Naive B cell (primary cell): ENCODE results near the gene ADORA2B. TPM values are rescaled to one million over a fixed set of nuclear protein-coding genes. Genes with fewer than 3 reads are reported as not detected.
"Not testable (repeated sequence)": the region's sequence is repeated elsewhere in the genome, so short reads cannot be mapped to it uniquely, and the experiment has no call there.

Experiments used
- ATAC-seq, 2 donors: fragments of 150-1000 bp; cut with Tn5 transposase; 2 replicates each; pipeline ENCODE4 v1.10.0; 2021; ENCODE audit warnings: low read depth in 2 of 2, mild to moderate bottlenecking in 2 of 2, moderate library complexity in 2 of 2
- DNase-seq: peaks from one replicate; pipeline ENCODE4 v3.0.0; 2022
- H3K27ac Mint-ChIP-seq, 6 donors: one replicate each; pipeline ENCODE4 v1.8.0; 2020 to 2022; ENCODE audit warnings: mild to moderate bottlenecking in 6 of 6, mixed read lengths in 6 of 6, moderate library complexity in 5 of 6, inconsistent platforms in 2 of 6
- H3K27me3 Mint-ChIP-seq, 3 donors: one replicate each; pipeline ENCODE4 v1.8.0; 2021 to 2022; ENCODE audit warnings: mixed read lengths in 3 of 3, mild to moderate bottlenecking in 1 of 3
- H3K36me3 Mint-ChIP-seq, 2 donors: one replicate each; pipeline ENCODE4 v1.8.0; 2020 to 2022; ENCODE audit warnings: mixed read lengths in 2 of 2, inconsistent platforms in 1 of 2, mild to moderate bottlenecking in 1 of 2
- H3K4me1 Mint-ChIP-seq, 3 donors: one replicate each; pipeline ENCODE4 v1.8.0; 2020 to 2022; ENCODE audit warnings: mixed read lengths in 3 of 3, inconsistent platforms in 1 of 3, mild to moderate bottlenecking in 1 of 3, moderate library complexity in 1 of 3
- H3K4me3 Mint-ChIP-seq, 8 donors: one replicate each; pipeline ENCODE4 v1.8.0; 2020 to 2022; ENCODE audit warnings: mild to moderate bottlenecking in 8 of 8, mixed read lengths in 8 of 8, moderate library complexity in 8 of 8, inconsistent platforms in 2 of 8
- H3K9me3 Mint-ChIP-seq, 7 donors: one replicate each; pipeline ENCODE4 v1.8.0; 2020 to 2022; ENCODE audit warnings: mixed read lengths in 7 of 7, mild to moderate bottlenecking in 5 of 7, inconsistent platforms in 2 of 7, moderate library complexity in 1 of 7
- polyA plus RNA-seq, 6 donors: library from polyadenylated mRNA; unstranded; fragments of 300-500 nt; fragmentation: Illumina TruSeq; gene quantifications; one replicate each; pipeline ENCODE4 v1.2.3, GENCODE V29; 2021; ENCODE audit warnings: low read depth in 6 of 6

ADORA2B gene
- polyA plus RNA-seq = 1 to 10 TPM in 3 of 6 donors, under 1 TPM in 3; 0.20 to 1.6 (median 0.99) TPM

GRCh38 chr17:15944759-15945526 is at the start of gene ADORA2B:
ADORA2B (plus strand) TSS chr17:15945130; CDS start chr17:15945249, 119 bp downstream.
- no peak for DNase-seq
- H3K27ac Mint-ChIP-seq = peak within 1 kb of the TSS in 2 of 6 donors; percentile 44 to 69

GRCh38 chr17:15896277-15896676 is 48.7 kb upstream of the ADORA2B start:
- Mint-ChIP-seq H3K4me3 (peak overlapping the region in 1 of 8 donors; percentile 6), H3K27ac (peak overlapping the region in 1 of 6 donors; percentile 57), H3K27me3 (no peaks in the 10 kb centered on the region), H3K9me3 (no peaks in the 10 kb centered on the region), H3K36me3 (no peaks in the 10 kb centered on the region), H3K4me1 (peaks cover 9 to 17% (median 10%) of the 10 kb centered on the region in 3 donors)
- ATAC-seq (no peak), DNase-seq (no peak)

More at GRCh38 chr17:15944759-15945526, at the start of gene ADORA2B:
- Mint-ChIP-seq H3K9me3 (peaks cover 0 to 1% (median 0%) of the 10 kb centered on the region in 7 donors), H3K4me3 (peak within 1 kb of the TSS; percentile 56 to 92 (median 87)), H3K27me3 (peaks cover 32 to 42% (median 38%) of the 10 kb centered on the region in 3 donors), H3K36me3 (peaks cover 0 to 10% of the 10 kb centered on the region in 2 donors), H3K4me1 (peaks cover 9 to 15% (median 9%) of the 10 kb centered on the region in 3 donors)
- peak; percentile 50 to 64 for ATAC-seq

GRCh38 chr17:15896834-15897233 is 48.1 kb upstream of the ADORA2B start:
- Mint-ChIP-seq H3K36me3 (no peaks in the 10 kb centered on the region), H3K4me3 (peak overlapping the region in 4 of 8 donors; percentile 16 to 74 (median 62)), H3K4me1 (peaks cover 9 to 17% (median 10%) of the 10 kb centered on the region in 3 donors), H3K9me3 (no peaks in the 10 kb centered on the region), H3K27me3 (no peaks in the 10 kb centered on the region), H3K27ac (peak overlapping the region in 1 of 6 donors; percentile 83)
- DNase-seq (no peak), ATAC-seq (no peak)

GRCh38 chr17:15899596-15899995 is 45.3 kb upstream of the ADORA2B start:
- not testable (repeated sequence) for H3K27ac Mint-ChIP-seq, H3K27me3 Mint-ChIP-seq, H3K9me3 Mint-ChIP-seq, ATAC-seq, H3K36me3 Mint-ChIP-seq, H3K4me3 Mint-ChIP-seq, DNase-seq
- H3K4me1 Mint-ChIP-seq = peaks cover 9 to 17% (median 10%) of the 10 kb centered on the region in 3 donors

- H3K27me3 Mint-ChIP-seq = peaks cover 0 to 8% (median 0%) of the 10 kb centered on the region in 3 donors
- DNase-seq (no peak), ATAC-seq (no peak)
- no peak overlapping the region for H3K4me3 Mint-ChIP-seq
- no peaks in the 10 kb centered on the region for H3K9me3 Mint-ChIP-seq
- no peak overlapping the region for H3K27ac Mint-ChIP-seq
- no peaks in the 10 kb centered on the region for H3K36me3 Mint-ChIP-seq
- H3K4me1 Mint-ChIP-seq = peaks cover 9 to 17% (median 10%) of the 10 kb centered on the region in 3 donors
Measured at GRCh38 chr17:15900871-15901270, 44.1 kb upstream of the ADORA2B start.

GRCh38 chr17:15905236-15905635 is 39.7 kb upstream of the ADORA2B start:
- not testable (repeated sequence) for H3K27me3 Mint-ChIP-seq, DNase-seq, H3K9me3 Mint-ChIP-seq, H3K4me3 Mint-ChIP-seq, H3K27ac Mint-ChIP-seq, H3K4me1 Mint-ChIP-seq, ATAC-seq, H3K36me3 Mint-ChIP-seq

- Mint-ChIP-seq H3K4me1 (no peaks in the 10 kb centered on the region), H3K4me3 (no peak overlapping the region), H3K36me3 (no peaks in the 10 kb centered on the region), H3K27me3 (peaks cover 0 to 6% (median 0%) of the 10 kb centered on the region in 3 donors), H3K9me3 (no peaks in the 10 kb centered on the region), H3K27ac (no peak overlapping the region)
- DNase-seq = no peak
- no peak for ATAC-seq
Measured at GRCh38 chr17:15907290-15907689, 37.6 kb upstream of the ADORA2B start.

- H3K36me3 Mint-ChIP-seq = no peaks in the 10 kb centered on the region
- no peaks in the 10 kb centered on the region for H3K27me3 Mint-ChIP-seq
- DNase-seq = no peak
- H3K4me3 Mint-ChIP-seq = no peak overlapping the region
- no peaks in the 10 kb centered on the region for H3K4me1 Mint-ChIP-seq
- no peak for ATAC-seq
- H3K27ac Mint-ChIP-seq = peak overlapping the region in 1 of 6 donors; percentile 15
- H3K9me3 Mint-ChIP-seq = no peaks in the 10 kb centered on the region
Measured at GRCh38 chr17:15908378-15908777, 36.6 kb upstream of the ADORA2B start.

GRCh38 chr17:15909481-15909991 is 35.4 kb upstream of the ADORA2B start:
- no peaks in the 10 kb centered on the region for H3K4me1 Mint-ChIP-seq
- DNase-seq (no peak), ATAC-seq (no peak)
- no peak overlapping the region for H3K4me3 Mint-ChIP-seq
- H3K36me3 Mint-ChIP-seq = no peaks in the 10 kb centered on the region
- no peak overlapping the region for H3K27ac Mint-ChIP-seq
- H3K27me3 Mint-ChIP-seq = no peaks in the 10 kb centered on the region
- no peaks in the 10 kb centered on the region for H3K9me3 Mint-ChIP-seq

GRCh38 chr17:15910791-15911190 is 34.1 kb upstream of the ADORA2B start:
- H3K36me3 Mint-ChIP-seq = no peaks in the 10 kb centered on the region
- DNase-seq = no peak
- no peak for ATAC-seq
- H3K9me3 Mint-ChIP-seq = no peaks in the 10 kb centered on the region
- no peak overlapping the region for H3K27ac Mint-ChIP-seq
- no peaks in the 10 kb centered on the region for H3K4me1 Mint-ChIP-seq
- H3K4me3 Mint-ChIP-seq = no peak overlapping the region
- H3K27me3 Mint-ChIP-seq = no peaks in the 10 kb centered on the region

- not testable (repeated sequence) for H3K4me3 Mint-ChIP-seq, DNase-seq, H3K36me3 Mint-ChIP-seq, ATAC-seq, H3K9me3 Mint-ChIP-seq, H3K27ac Mint-ChIP-seq, H3K27me3 Mint-ChIP-seq, H3K4me1 Mint-ChIP-seq
Measured at GRCh38 chr17:15911701-15912100, 33.2 kb upstream of the ADORA2B start.

GRCh38 chr17:15912416-15912955 is 32.4 kb upstream of the ADORA2B start:
- Mint-ChIP-seq H3K9me3 (no peaks in the 10 kb centered on the region), H3K4me3 (no peak overlapping the region), H3K36me3 (no peaks in the 10 kb centered on the region), H3K27me3 (peaks cover 0 to 14% (median 9%) of the 10 kb centered on the region in 3 donors), H3K27ac (no peak overlapping the region), H3K4me1 (no peaks in the 10 kb centered on the region)
- ATAC-seq (no peak), DNase-seq (no peak)

- no peaks in the 10 kb centered on the region for H3K9me3 Mint-ChIP-seq
- no peaks in the 10 kb centered on the region for H3K36me3 Mint-ChIP-seq
- H3K27ac Mint-ChIP-seq = peak overlapping the region in 1 of 6 donors; percentile 51
- DNase-seq (no peak), ATAC-seq (no peak)
- H3K4me3 Mint-ChIP-seq = no peak overlapping the region
- H3K27me3 Mint-ChIP-seq = peaks cover 7 to 24% (median 9%) of the 10 kb centered on the region in 3 donors
- H3K4me1 Mint-ChIP-seq = no peaks in the 10 kb centered on the region
Measured at GRCh38 chr17:15913826-15914225, 31.1 kb upstream of the ADORA2B start.
